ENCODE measurements around the gene BTBD7. TPM values are rescaled to one million over a fixed set of nuclear protein-coding genes. Genes with fewer than 3 reads are reported as not detected.

BTBD7 gene
- total RNA-seq, 1 donor from 2014 or later: 47.9 TPM

DNA sequence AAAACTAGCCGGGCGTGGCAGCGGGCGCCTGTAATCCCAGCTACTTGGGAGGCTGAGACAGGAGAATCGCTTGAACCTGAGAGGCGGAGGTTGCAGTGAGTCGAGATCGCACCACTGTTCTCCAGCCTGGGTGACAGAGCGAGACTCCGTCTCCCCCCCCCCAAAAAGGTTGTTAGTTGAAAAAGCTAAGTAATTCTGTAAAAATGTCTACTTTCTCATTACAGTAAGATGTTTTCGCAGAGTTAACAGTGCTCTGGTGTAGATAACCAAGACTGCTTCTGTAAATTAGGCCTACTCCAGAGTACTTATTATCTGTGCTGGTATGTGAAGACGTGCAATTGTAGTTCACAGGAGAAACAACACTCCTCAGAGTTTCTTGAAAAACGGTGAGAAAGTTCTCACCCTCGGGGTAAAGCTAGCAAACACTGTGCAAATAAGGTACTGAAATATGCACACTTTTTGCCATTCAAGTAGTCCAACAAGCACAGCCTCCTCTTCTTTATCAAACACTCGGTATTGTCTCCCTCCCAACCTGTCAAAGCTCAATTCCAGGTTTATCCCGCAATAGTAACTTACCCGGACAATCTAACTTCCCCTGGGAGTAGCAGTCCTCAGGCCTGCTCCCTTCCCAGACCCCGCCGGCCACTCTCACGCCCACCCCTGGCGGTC is 974 bp downstream of the BTBD7 start:
- no peaks in the 10 kb centered on the region for H3K9me3 Mint-ChIP-seq
- peak overlapping the region; percentile 97 for H3K27ac Mint-ChIP-seq
- H3K36me3 Mint-ChIP-seq: no peaks in the 10 kb centered on the region
- peak overlapping the region; percentile 97 for H3K4me3 Mint-ChIP-seq
- no peaks in the 10 kb centered on the region for H3K27me3 Mint-ChIP-seq
- no peak for DNase-seq (ENCODE audit: extremely low spot score, unreplicated experiment)
- TF ChIP-seq CTCF (conservative IDR thresholded peaks at IDR 0.05): no peak
- peaks cover 35% of the 10 kb centered on the region for H3K4me1 Mint-ChIP-seq (ENCODE audit: unreplicated experiment)

DNA sequence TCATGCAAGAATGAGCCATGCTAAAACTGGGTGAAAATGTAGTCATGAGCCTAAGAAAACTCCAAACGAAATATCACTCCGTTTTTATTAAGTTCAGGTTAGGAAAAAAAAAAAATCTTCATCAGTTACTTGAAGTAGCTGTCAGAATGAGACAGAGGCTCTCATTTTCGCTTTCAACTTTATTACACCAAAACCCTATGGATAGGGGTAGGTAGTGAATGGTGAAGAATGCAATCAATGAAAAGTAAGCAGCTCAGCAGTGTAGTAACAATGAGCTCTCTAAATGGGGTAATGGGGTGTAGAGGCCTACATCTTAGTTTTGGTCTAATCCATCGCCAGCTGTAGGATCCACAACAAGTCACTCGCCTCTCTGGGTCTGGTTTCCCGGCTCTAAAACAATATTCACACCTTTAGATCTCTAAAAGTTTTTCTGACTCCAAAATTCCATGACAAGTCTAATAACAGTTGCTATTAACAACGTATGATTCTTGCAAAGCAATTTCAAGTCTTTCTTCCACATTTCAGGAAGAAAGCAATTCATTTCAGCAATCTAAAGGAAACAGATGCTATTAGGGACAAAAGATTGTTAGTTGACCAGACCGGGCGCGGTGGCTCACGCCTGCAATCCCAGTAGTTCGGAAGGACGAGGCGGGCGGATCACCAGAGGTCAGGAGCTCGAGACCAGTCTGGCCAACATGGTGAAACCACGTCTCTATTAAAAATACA is 1.7 kb downstream of the BTBD7 start:
- no peaks in the 10 kb centered on the region for H3K36me3 Mint-ChIP-seq
- peak overlapping the region; percentile 97 for H3K4me3 Mint-ChIP-seq
- peak overlapping the region; percentile 97 for H3K27ac Mint-ChIP-seq
- no peak for DNase-seq (ENCODE audit: extremely low spot score, unreplicated experiment)
- no peaks in the 10 kb centered on the region for H3K27me3 Mint-ChIP-seq
- no peaks in the 10 kb centered on the region for H3K9me3 Mint-ChIP-seq
- peaks cover 35% of the 10 kb centered on the region for H3K4me1 Mint-ChIP-seq (ENCODE audit: unreplicated experiment)
- TF ChIP-seq CTCF (conservative IDR thresholded peaks at IDR 0.05): no peak

DNA sequence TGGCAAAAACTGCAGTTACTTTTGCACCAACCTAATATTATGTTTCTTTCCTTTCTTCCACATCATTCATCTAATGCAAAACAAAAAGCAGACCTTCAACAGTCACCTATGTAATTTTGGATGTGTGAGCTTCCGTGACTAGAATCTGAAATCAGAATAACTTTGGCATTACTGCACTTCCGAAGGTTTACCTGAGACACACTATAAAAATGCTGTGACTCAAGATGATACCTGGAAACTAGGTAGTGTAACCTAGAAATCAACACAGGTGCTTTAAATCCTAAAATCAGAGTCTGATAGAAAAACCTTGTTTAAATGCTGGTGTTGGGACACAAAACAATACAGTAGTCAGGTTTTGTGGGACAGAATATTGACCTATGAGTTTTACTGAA is 2.2 kb downstream of the BTBD7 start:
- DNase-seq (ENCODE audit: extremely low spot score, unreplicated experiment): no peak
- Mint-ChIP-seq H3K27ac (no peak overlapping the region), H3K4me1 (ENCODE audit: unreplicated experiment) (peaks cover 35% of the 10 kb centered on the region), H3K36me3 (no peaks in the 10 kb centered on the region), H3K9me3 (no peaks in the 10 kb centered on the region), H3K4me3 (peak overlapping the region; percentile 97), H3K27me3 (no peaks in the 10 kb centered on the region)
- no peak for TF ChIP-seq CTCF (conservative IDR thresholded peaks at IDR 0.05)

DNA sequence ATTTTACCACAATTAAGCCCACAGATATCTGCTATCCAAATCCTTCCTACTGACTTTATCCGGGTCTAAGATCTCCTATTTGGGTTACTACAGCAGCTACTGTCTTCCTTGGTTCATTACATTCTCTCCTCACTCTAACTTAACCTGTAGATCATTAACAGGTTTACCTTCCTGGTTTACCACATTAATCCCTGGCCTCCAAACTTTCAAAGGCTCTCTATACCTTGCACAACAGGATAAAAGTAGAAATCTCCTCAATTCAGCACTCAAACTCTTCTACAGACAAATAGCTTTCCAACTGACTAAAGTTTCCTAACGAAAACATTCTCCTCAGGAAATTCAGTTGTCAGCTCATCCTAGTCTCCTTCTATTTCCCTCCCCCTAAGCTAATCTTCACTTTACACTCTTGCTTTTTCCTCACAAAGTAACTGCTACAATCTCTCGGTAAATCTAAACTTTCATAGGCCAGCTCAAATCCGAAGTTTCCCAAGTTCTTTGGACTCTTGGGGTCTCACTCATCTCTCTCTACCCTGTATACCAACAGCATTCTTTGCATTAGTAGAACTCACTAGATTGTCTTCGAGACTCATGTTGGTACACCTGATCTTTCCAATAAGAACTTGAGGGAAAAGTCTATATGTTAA is 2.7 kb downstream of the BTBD7 start:
- no peak for DNase-seq (ENCODE audit: extremely low spot score, unreplicated experiment)
- Mint-ChIP-seq H3K4me1 (ENCODE audit: unreplicated experiment) (peaks cover 35% of the 10 kb centered on the region), H3K9me3 (no peaks in the 10 kb centered on the region), H3K27ac (peak overlapping the region; percentile 34), H3K27me3 (no peaks in the 10 kb centered on the region), H3K4me3 (peak overlapping the region; percentile 97), H3K36me3 (no peaks in the 10 kb centered on the region)
- TF ChIP-seq CTCF (conservative IDR thresholded peaks at IDR 0.05): no peak

DNA sequence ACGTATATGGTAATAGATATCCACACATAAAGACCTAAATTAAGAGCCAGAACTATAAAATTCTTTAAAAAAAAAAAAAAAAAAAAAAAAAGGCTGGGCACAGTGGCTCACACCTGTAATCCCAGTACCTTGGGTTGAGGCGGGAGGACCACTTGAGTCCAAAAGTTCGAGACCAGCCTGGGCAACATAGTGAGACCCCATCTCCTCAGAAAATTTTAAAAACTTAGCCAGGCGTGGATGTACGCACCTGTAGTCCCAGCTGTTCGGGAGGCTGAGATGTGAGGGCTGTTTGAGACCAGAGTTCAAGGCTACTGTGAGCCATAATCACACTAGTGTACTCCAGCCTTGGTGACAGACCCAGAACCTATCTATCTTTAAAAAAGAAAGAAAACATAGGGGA is 4.3 kb downstream of the BTBD7 start:
- Mint-ChIP-seq H3K4me1 (ENCODE audit: unreplicated experiment) (peaks cover 33% of the 10 kb centered on the region), H3K4me3 (no peak overlapping the region), H3K9me3 (no peaks in the 10 kb centered on the region), H3K27ac (no peak overlapping the region), H3K36me3 (no peaks in the 10 kb centered on the region), H3K27me3 (no peaks in the 10 kb centered on the region)
- DNase-seq (ENCODE audit: extremely low spot score, unreplicated experiment): no peak
- no peak for TF ChIP-seq CTCF (conservative IDR thresholded peaks at IDR 0.05)

Data from type B pancreatic cell (in vitro differentiated cells).